HFF-Myc (cell line): ENCODE results near the gene AOAH.

ENCODE experiments used
- DNase-seq: peaks from one replicate; pipeline ENCODE4 v3.0.0-alpha.2; 2011; ENCODE audit warnings: low read depth; ENCODE audit errors: extremely low read depth
- H3K4me3 ChIP-seq: replicated peaks from 2 replicates; pipeline ENCODE4 v1.5.1; 2011; ENCODE audit warnings: low read depth, mild to moderate bottlenecking, control low read depth, low read length
- CTCF ChIP-seq: IDR thresholded peaks from 2 replicates; pipeline ENCODE4 v1.5.1; 2012; ENCODE audit warnings: mild to moderate bottlenecking, low read depth, low read length, control low read depth; ENCODE audit errors: missing control alignments

Gene AOAH

GRCh38 chr7:36607721-36608095 lies 116.6 kb downstream of the AOAH start:
- no peak for DNase-seq
- no peak overlapping the region for H3K4me3 ChIP-seq
- TF ChIP-seq CTCF: no peak

GRCh38 chr7:36606976-36607720 lies 117.1 kb downstream of the AOAH start:
- TF ChIP-seq CTCF: no peak
- H3K4me3 ChIP-seq: no peak overlapping the region
- no peak for DNase-seq

- TF ChIP-seq CTCF: no peak
- H3K4me3 ChIP-seq: no peak overlapping the region
- no peak for DNase-seq
Observed at GRCh38 chr7:36606153-36606975, 117.9 kb downstream of the AOAH start.

- TF ChIP-seq CTCF: no peak
- no peak for DNase-seq
Observed at GRCh38 chr7:36605261-36606051, 118.8 kb downstream of the AOAH start.

GRCh38 chr7:36604806-36605205 lies 119.5 kb downstream of the AOAH start:
- no peak for TF ChIP-seq CTCF
- H3K4me3 ChIP-seq: no peak overlapping the region
- DNase-seq: no peak

More at GRCh38 chr7:36605261-36606051, 118.8 kb downstream of the AOAH start:
- no peak overlapping the region for H3K4me3 ChIP-seq

- no peak for DNase-seq
- H3K4me3 ChIP-seq: no peak overlapping the region
- no peak for TF ChIP-seq CTCF
Observed at GRCh38 chr7:36602934-36603887, 121.1 kb downstream of the AOAH start.
